Karpas-422 (cell line): ENCODE results near the gene SLC5A1. TPM values are rescaled to one million over a fixed set of nuclear protein-coding genes. Genes with fewer than 3 reads are reported as not detected.

Source experiments
- DNase-seq: peaks from one replicate; pipeline ENCODE4 v3.0.0-alpha.2; 2015
- H2AFZ ChIP-seq: fragments of 200-600 bp; sonication (generic); 2 replicates; pipeline ENCODE4 v1.6.1; 2014; ENCODE audit warnings: antibody characterized with exemption, low read length, mixed read lengths
- H3K27ac ChIP-seq: fragments of 200-600 bp; sonication (generic); 2 replicates; pipeline ENCODE4 v1.5.1; 2014; ENCODE audit warnings: mild to moderate bottlenecking, low read length, moderate library complexity
- H3K27me3 ChIP-seq: fragments of 200-600 bp; sonication (generic); 2 replicates; pipeline ENCODE4 v1.6.1; 2014; ENCODE audit warnings: low read length, mixed read lengths
- H3K36me3 ChIP-seq: fragments of 200-600 bp; sonication (generic); 2 replicates; pipeline ENCODE4 v1.6.1; 2014; ENCODE audit warnings: low read length, mixed read lengths; ENCODE audit not compliant: insufficient read depth
- H3K4me1 ChIP-seq: fragments of 200-600 bp; sonication (generic); 2 replicates; pipeline ENCODE4 v1.6.1; 2014; ENCODE audit warnings: mild to moderate bottlenecking, low read length, mixed read lengths
- H3K4me2 ChIP-seq: fragments of 200-600 bp; sonication (generic); 2 replicates; pipeline ENCODE4 v1.6.1; 2014; ENCODE audit warnings: low read length, low read depth, mild to moderate bottlenecking; ENCODE audit not compliant: poor library complexity, severe bottlenecking
- H3K4me3 ChIP-seq: fragments of 200-600 bp; sonication (generic); 2 replicates; pipeline ENCODE4 v1.5.1; 2014; ENCODE audit warnings: mild to moderate bottlenecking, antibody characterized with exemption, low read length, mixed read lengths
- H3K79me2 ChIP-seq: fragments of 200-600 bp; sonication (generic); 2 replicates; pipeline ENCODE4 v1.6.1; 2014; ENCODE audit warnings: mild to moderate bottlenecking, low read length, mixed read lengths
- H3K9ac ChIP-seq: fragments of 200-600 bp; sonication (generic); 2 replicates; pipeline ENCODE4 v1.6.0; 2014; ENCODE audit warnings: low read length
- H3K9me2 ChIP-seq: fragments of 200-600 bp; sonication (generic), shearing (Covaris generic); replicated peaks from 2 replicates; pipeline ENCODE4 v1.6.0; 2014; ENCODE audit warnings: mild to moderate bottlenecking, low read length, moderate library complexity; ENCODE audit not compliant: insufficient read depth
- H3K9me3 ChIP-seq: fragments of 300-700, 200-600 bp; sonication (generic); 2 replicates; pipeline ENCODE4 v1.6.1; 2014; ENCODE audit warnings: low read length, mixed read lengths
- H4K20me1 ChIP-seq: fragments of 200-600 bp; sonication (generic); 2 replicates; pipeline ENCODE4 v1.6.1; 2014; ENCODE audit warnings: mild to moderate bottlenecking, antibody characterized with exemption, low read length, low read depth; ENCODE audit not compliant: insufficient read depth
- total RNA-seq: library from RNA; depleted of rRNA; stranded (reverse); fragments of >200 nt; shearing (Covaris generic); gene quantifications from 2 replicates; pipeline ENCODE4 v1.2.3, GENCODE V29; 2014; ENCODE audit warnings: low replicate concordance

SLC5A1 gene
- total RNA-seq, 1 experiment from 2014 or later: not detected

DNA sequence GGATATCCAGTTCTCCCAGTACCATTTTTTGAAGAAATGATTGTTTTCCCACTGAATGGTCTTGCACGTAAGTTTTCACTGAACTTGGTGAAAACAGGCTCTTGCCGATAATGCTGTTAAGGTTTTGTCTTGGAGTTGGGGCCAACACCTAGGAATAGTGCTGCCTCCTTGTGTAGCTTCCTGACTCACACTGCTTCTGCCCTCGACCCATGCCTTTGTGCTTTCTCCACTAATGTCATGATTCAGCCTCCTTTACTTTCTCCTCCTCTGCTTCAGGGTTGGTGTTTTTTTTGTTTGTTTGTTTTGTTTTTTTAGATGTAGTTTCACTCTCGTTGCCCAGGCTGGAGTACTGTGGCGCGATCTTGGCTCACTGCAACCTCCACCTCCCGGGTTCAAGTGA lies 30.2 kb downstream of the SLC5A1 start:
- Histone ChIP-seq H3K4me2 (no peak overlapping the region), H4K20me1 (no peaks in the 10 kb centered on the region)

DNA sequence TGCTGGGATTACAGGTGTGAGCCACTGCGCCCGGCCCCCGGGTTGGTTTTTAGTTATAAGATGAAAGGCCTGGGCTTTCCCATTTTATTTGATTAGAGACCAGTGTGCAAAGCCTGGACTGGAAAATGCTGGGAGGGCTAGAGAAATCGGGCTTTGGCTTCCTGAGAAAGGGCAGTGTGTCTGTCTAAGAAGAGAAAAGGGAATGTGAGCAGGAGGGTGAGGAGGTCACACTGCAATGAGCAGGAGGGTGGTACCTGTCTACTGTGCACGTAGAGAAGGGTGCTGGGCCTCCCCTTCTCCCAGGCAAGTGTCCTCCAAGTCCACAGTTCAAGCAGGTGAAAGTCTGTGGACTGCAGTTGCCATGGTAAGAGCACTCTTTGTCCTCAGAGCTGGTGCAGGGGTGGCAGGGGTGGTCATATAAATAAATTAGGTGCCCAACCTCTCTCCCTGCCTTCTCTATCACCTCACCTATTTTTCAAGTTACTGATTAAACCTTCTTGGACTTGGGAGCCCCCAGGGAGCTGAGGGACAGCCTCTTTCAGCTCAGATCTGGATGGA lies 30.8 kb downstream of the SLC5A1 start:
- no peaks in the 10 kb centered on the region for H3K27me3 ChIP-seq
- H3K4me1 ChIP-seq: no peaks in the 10 kb centered on the region
- DNase-seq: no peak
- no peaks in the 10 kb centered on the region for H3K79me2 ChIP-seq
- H3K9me3 ChIP-seq: no peaks in the 10 kb centered on the region
- no peaks in the 10 kb centered on the region for H3K36me3 ChIP-seq
- no peak overlapping the region for H3K4me2 ChIP-seq
- no peaks in the 10 kb centered on the region for H3K9me2 ChIP-seq
- no peak overlapping the region for H3K9ac ChIP-seq
- no peaks in the 10 kb centered on the region for H4K20me1 ChIP-seq
- H3K4me3 ChIP-seq: no peak overlapping the region
- H3K27ac ChIP-seq: no peak overlapping the region
- H2AFZ ChIP-seq: no peak overlapping the region

More for the DNA sequence above, 30.2 kb downstream of the SLC5A1 start:
- Histone ChIP-seq H3K9me3 (no peaks in the 10 kb centered on the region), H3K27me3 (no peaks in the 10 kb centered on the region), H3K36me3 (no peaks in the 10 kb centered on the region), H3K27ac (no peak overlapping the region), H3K79me2 (no peaks in the 10 kb centered on the region), H3K4me1 (no peaks in the 10 kb centered on the region), H3K4me3 (no peak overlapping the region), H3K9ac (no peak overlapping the region), H2AFZ (no peak overlapping the region), H3K9me2 (no peaks in the 10 kb centered on the region)
- no peak for DNase-seq

GRCh38 chr22:32075997-32076760 lies 33.1 kb downstream of the SLC5A1 start:
- H3K9me3 ChIP-seq: no peaks in the 10 kb centered on the region
- no peak overlapping the region for H3K4me3 ChIP-seq
- H3K9ac ChIP-seq: no peak overlapping the region
- no peaks in the 10 kb centered on the region for H3K27me3 ChIP-seq
- no peak for DNase-seq
- no peak overlapping the region for H3K4me2 ChIP-seq
- no peaks in the 10 kb centered on the region for H3K9me2 ChIP-seq
- no peaks in the 10 kb centered on the region for H3K79me2 ChIP-seq
- H4K20me1 ChIP-seq: no peaks in the 10 kb centered on the region
- H3K4me1 ChIP-seq: no peaks in the 10 kb centered on the region
- H3K36me3 ChIP-seq: no peaks in the 10 kb centered on the region
- H2AFZ ChIP-seq: no peak overlapping the region
- no peak overlapping the region for H3K27ac ChIP-seq

GRCh38 chr22:32076761-32077084 lies 33.7 kb downstream of the SLC5A1 start:
- H3K4me2 ChIP-seq: no peak overlapping the region
- no peaks in the 10 kb centered on the region for H3K9me3 ChIP-seq
- no peaks in the 10 kb centered on the region for H3K9me2 ChIP-seq
- no peaks in the 10 kb centered on the region for H3K4me1 ChIP-seq
- no peaks in the 10 kb centered on the region for H3K79me2 ChIP-seq
- no peak overlapping the region for H3K9ac ChIP-seq
- no peaks in the 10 kb centered on the region for H3K36me3 ChIP-seq
- H3K27me3 ChIP-seq: no peaks in the 10 kb centered on the region
- H3K27ac ChIP-seq: no peak overlapping the region
- H3K4me3 ChIP-seq: no peak overlapping the region
- no peaks in the 10 kb centered on the region for H4K20me1 ChIP-seq
- DNase-seq: no peak
- no peak overlapping the region for H2AFZ ChIP-seq

DNA sequence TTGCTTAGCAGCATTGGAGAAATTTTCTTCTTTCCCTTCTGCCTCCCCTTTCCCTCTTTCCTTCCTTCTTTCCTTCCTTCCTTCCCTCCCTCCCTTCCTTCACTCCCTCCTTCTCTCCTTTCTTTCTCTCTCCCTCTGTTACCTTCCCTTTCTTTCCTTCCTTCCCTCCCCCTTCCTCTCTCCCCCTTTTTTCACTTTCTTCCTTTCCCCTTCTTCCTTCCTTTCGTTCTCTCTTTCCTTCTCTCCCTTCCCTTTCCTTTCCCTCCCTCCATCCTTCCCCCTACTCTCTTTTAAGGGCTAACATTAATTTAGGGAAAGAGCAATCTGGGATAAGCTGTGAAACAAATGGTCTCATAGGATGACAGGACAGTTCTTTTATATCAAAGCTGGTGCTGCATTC lies 34.1 kb downstream of the SLC5A1 start:
- no peak for DNase-seq
- Histone ChIP-seq H3K4me3 (no peak overlapping the region), H3K9ac (no peak overlapping the region), H3K9me2 (no peaks in the 10 kb centered on the region), H3K9me3 (no peaks in the 10 kb centered on the region), H3K27ac (no peak overlapping the region), H2AFZ (no peak overlapping the region), H3K36me3 (no peaks in the 10 kb centered on the region), H3K27me3 (no peaks in the 10 kb centered on the region), H4K20me1 (no peaks in the 10 kb centered on the region), H3K4me1 (no peaks in the 10 kb centered on the region), H3K4me2 (no peak overlapping the region), H3K79me2 (no peaks in the 10 kb centered on the region)

GRCh38 chr22:32079130-32080089 lies 36.3 kb downstream of the SLC5A1 start:
- no peaks in the 10 kb centered on the region for H3K27me3 ChIP-seq
- no peaks in the 10 kb centered on the region for H3K79me2 ChIP-seq
- H2AFZ ChIP-seq: no peak overlapping the region
- H3K27ac ChIP-seq: no peak overlapping the region
- no peaks in the 10 kb centered on the region for H3K9me2 ChIP-seq
- H3K4me1 ChIP-seq: no peaks in the 10 kb centered on the region
- H3K9ac ChIP-seq: no peak overlapping the region
- H3K9me3 ChIP-seq: no peaks in the 10 kb centered on the region
- H3K36me3 ChIP-seq: no peaks in the 10 kb centered on the region
- no peak for DNase-seq
- H3K4me2 ChIP-seq: no peak overlapping the region
- H4K20me1 ChIP-seq: no peaks in the 10 kb centered on the region
- H3K4me3 ChIP-seq: no peak overlapping the region

- Histone ChIP-seq H3K27ac (no peak overlapping the region), H3K9me3 (no peaks in the 10 kb centered on the region), H3K27me3 (no peaks in the 10 kb centered on the region), H3K4me3 (no peak overlapping the region), H3K36me3 (no peaks in the 10 kb centered on the region), H4K20me1 (no peaks in the 10 kb centered on the region), H3K4me2 (no peak overlapping the region), H3K4me1 (no peaks in the 10 kb centered on the region), H3K9ac (no peak overlapping the region), H3K9me2 (no peaks in the 10 kb centered on the region), H3K79me2 (no peaks in the 10 kb centered on the region), H2AFZ (no peak overlapping the region)
- peak; percentile 80 for DNase-seq
Measured at GRCh38 chr22:32080904-32081303, 37.8 kb downstream of the SLC5A1 start.

DNA sequence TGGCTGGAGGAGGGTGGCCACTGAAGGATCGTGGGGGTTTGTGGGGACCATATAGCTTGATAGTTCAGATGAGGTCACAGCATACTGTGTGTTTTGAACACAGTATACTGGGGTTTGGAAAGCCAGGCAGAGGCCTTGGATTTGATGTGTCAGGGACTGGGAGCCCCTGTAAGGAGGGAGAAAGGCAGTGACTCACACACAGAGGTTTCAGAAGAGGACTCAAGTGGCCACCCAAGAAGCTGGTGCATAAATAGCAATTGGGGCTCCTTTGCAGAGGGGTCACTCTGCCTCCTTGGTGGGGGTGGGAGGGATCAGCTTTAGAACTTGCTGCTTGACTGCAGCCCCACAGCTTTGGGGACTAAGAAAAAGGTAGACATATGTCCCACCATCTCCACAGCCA lies 39.3 kb downstream of the SLC5A1 start:
- H3K27ac ChIP-seq: no peak overlapping the region
- no peak overlapping the region for H3K4me3 ChIP-seq
- no peaks in the 10 kb centered on the region for H3K27me3 ChIP-seq
- H3K9me2 ChIP-seq: no peaks in the 10 kb centered on the region
- H3K4me2 ChIP-seq: no peak overlapping the region
- no peak for DNase-seq
- no peaks in the 10 kb centered on the region for H4K20me1 ChIP-seq
- no peaks in the 10 kb centered on the region for H3K79me2 ChIP-seq
- H3K9ac ChIP-seq: no peak overlapping the region
- H3K36me3 ChIP-seq: no peaks in the 10 kb centered on the region
- H3K9me3 ChIP-seq: no peaks in the 10 kb centered on the region
- no peaks in the 10 kb centered on the region for H3K4me1 ChIP-seq
- H2AFZ ChIP-seq: no peak overlapping the region
